ENCODE measurements around the gene CPLX4. TPM values are rescaled to one million over a fixed set of nuclear protein-coding genes. Genes with fewer than 3 reads are reported as not detected.

Gene CPLX4
- total and polyA plus RNA-seq, 2 of the 13 experiments (the other 11 are each of a cell fraction or from before 2014, with no cell fraction given), result not detected

DNA sequence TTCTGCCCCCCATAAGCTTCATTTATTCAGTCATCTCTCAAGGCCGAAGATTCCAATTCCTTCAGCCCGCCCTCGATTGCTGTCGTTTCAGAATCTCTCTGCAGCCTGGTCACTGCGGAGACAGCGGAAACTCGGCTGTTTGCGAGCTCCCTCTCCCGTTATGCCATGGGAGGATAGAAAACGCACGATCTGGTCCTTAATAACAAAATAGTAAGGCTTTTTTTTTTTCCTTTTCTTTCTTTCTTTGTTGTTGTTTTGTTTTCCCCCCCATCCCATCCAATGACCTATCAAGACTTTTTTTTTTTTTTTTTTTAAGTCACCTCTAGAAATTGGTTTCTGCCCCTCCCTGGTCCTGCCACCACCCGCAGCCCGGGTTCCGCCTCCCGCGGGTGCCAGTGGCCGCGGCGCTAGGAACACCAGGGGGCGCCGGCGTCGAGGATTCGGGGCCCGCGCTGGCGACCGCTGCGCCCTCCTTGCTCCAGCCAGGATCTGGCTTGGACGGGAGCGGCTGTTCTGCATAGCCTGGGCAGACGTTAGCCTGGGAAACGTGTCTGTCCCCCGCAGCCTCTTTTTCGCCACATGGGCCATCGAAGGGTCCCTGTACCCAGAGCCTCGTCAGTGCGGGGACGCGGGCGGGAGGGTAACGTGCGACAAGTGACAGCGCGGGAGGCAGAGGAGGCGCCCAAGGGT is 10.1 kb downstream of the CPLX4 start (continued):
- TF ChIP-seq ZNF331 (CRISPR knock-in tag; IDR thresholded peaks at IDR 0.05), result peak; percentile 78; the same call in 1 of the 2 replicates
- TF ChIP-seq, protein P1, sequence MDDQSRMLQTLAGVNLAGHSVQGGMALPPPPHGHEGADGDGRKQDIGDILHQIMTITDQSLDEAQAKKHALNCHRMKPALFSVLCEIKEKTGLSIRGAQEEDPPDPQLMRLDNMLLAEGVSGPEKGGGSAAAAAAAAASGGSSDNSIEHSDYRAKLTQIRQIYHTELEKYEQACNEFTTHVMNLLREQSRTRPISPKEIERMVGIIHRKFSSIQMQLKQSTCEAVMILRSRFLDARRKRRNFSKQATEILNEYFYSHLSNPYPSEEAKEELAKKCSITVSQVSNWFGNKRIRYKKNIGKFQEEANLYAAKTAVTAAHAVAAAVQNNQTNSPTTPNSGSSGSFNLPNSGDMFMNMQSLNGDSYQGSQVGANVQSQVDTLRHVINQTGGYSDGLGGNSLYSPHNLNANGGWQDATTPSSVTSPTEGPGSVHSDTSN (CRISPR knock-in tag; IDR thresholded peaks at IDR 0.05; ENCODE audit: borderline replicate concordance), result no peak
- TF ChIP-seq SOX6 (IDR thresholded peaks at IDR 0.05), result no peak
- TF ChIP-seq SOX6 (CRISPR knock-in tag; IDR thresholded peaks at IDR 0.05), result 0 out of 2 replicates have a peak, but pooled peaks have one; percentile 15
- peak; percentile 54; the same call in 1 of the 2 replicates for TF ChIP-seq ZNF891 (CRISPR knock-in tag; IDR thresholded peaks at IDR 0.05)
- TF ChIP-seq GABPB1 (CRISPR knock-in tag; IDR thresholded peaks at IDR 0.05), result peak; percentile 63; the same call in 1 of the 2 replicates
- TF ChIP-seq RAD21 (CRISPR knock-in tag; IDR thresholded peaks at IDR 0.05), result peak; percentile 77
- TF ChIP-seq KDM2A (CRISPR knock-in tag; IDR thresholded peaks at IDR 0.05; ENCODE audit: borderline replicate concordance, low read depth), result peak; percentile 89; the same call in 1 of the 2 replicates
- 0 out of 2 replicates have a peak, but pooled peaks have one; percentile 50 for TF ChIP-seq HNRNPL (IDR thresholded peaks at IDR 0.05; ENCODE audit: low read depth, low read length)
- 0 out of 2 replicates have a peak, but pooled peaks have one; percentile 42 for TF ChIP-seq ZNF317 (CRISPR knock-in tag; IDR thresholded peaks at IDR 0.05)
- TF ChIP-seq PITX1 (CRISPR knock-in tag; IDR thresholded peaks at IDR 0.05), result 0 out of 2 replicates have a peak, but pooled peaks have one; percentile 40
- TF ChIP-seq NRL (CRISPR knock-in tag; IDR thresholded peaks at IDR 0.05; ENCODE audit: borderline replicate concordance), result 0 out of 2 replicates have a peak, but pooled peaks have one; percentile 51
- no peak for TF ChIP-seq ZNF589 (CRISPR knock-in tag; conservative IDR thresholded peaks at IDR 0.05)
- TF ChIP-seq NFRKB (IDR thresholded peaks at IDR 0.05), result no peak
- TF ChIP-seq, protein P2, sequence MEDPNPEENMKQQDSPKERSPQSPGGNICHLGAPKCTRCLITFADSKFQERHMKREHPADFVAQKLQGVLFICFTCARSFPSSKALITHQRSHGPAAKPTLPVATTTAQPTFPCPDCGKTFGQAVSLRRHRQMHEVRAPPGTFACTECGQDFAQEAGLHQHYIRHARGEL (CRISPR knock-in tag; IDR thresholded peaks at IDR 0.05), result 0 out of 2 replicates have a peak, but pooled peaks have one; percentile 55
- TF ChIP-seq, protein P3, sequence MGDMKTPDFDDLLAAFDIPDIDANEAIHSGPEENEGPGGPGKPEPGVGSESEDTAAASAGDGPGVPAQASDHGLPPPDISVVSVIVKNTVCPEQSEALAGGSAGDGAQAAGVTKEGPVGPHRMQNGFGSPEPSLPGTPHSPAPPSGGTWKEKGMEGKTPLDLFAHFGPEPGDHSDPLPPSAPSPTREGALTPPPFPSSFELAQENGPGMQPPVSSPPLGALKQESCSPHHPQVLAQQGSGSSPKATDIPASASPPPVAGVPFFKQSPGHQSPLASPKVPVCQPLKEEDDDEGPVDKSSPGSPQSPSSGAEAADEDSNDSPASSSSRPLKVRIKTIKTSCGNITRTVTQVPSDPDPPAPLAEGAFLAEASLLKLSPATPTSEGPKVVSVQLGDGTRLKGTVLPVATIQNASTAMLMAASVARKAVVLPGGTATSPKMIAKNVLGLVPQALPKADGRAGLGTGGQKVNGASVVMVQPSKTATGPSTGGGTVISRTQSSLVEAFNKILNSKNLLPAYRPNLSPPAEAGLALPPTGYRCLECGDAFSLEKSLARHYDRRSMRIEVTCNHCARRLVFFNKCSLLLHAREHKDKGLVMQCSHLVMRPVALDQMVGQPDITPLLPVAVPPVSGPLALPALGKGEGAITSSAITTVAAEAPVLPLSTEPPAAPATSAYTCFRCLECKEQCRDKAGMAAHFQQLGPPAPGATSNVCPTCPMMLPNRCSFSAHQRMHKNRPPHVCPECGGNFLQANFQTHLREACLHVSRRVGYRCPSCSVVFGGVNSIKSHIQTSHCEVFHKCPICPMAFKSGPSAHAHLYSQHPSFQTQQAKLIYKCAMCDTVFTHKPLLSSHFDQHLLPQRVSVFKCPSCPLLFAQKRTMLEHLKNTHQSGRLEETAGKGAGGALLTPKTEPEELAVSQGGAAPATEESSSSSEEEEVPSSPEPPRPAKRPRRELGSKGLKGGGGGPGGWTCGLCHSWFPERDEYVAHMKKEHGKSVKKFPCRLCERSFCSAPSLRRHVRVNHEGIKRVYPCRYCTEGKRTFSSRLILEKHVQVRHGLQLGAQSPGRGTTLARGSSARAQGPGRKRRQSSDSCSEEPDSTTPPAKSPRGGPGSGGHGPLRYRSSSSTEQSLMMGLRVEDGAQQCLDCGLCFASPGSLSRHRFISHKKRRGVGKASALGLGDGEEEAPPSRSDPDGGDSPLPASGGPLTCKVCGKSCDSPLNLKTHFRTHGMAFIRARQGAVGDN (CRISPR knock-in tag; IDR thresholded peaks at IDR 0.05), result peak; percentile 55
- no peak for TF ChIP-seq XBP1 (CRISPR knock-in tag; IDR thresholded peaks at IDR 0.05)
- peak; percentile 28; the same call in 1 of the 2 replicates for TF ChIP-seq ZNF598 (CRISPR knock-in tag; IDR thresholded peaks at IDR 0.05; ENCODE audit: borderline replicate concordance)
- TF ChIP-seq MED8 (CRISPR knock-in tag; IDR thresholded peaks at IDR 0.05; ENCODE audit: insufficient replicate concordance), result no peak
- TF ChIP-seq SALL1 (CRISPR knock-in tag; IDR thresholded peaks at IDR 0.05), result peak; percentile 30; the same call in 1 of the 2 replicates
- peak; percentile 56 for TF ChIP-seq YY1 (IDR thresholded peaks at IDR 0.05; ENCODE audit: insufficient read depth, insufficient replicate concordance, low read depth, low read length)
- TF ChIP-seq, protein P4, sequence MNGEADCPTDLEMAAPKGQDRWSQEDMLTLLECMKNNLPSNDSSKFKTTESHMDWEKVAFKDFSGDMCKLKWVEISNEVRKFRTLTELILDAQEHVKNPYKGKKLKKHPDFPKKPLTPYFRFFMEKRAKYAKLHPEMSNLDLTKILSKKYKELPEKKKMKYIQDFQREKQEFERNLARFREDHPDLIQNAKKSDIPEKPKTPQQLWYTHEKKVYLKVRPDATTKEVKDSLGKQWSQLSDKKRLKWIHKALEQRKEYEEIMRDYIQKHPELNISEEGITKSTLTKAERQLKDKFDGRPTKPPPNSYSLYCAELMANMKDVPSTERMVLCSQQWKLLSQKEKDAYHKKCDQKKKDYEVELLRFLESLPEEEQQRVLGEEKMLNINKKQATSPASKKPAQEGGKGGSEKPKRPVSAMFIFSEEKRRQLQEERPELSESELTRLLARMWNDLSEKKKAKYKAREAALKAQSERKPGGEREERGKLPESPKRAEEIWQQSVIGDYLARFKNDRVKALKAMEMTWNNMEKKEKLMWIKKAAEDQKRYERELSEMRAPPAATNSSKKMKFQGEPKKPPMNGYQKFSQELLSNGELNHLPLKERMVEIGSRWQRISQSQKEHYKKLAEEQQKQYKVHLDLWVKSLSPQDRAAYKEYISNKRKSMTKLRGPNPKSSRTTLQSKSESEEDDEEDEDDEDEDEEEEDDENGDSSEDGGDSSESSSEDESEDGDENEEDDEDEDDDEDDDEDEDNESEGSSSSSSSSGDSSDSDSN (CRISPR knock-in tag; IDR thresholded peaks at IDR 0.05), result peak; percentile 45
